Stimulated activated CD4-positive, alpha-beta T cell treated with anti-CD3 and anti-CD28 coated beads, Interleukin-12 subunit alpha, Interleukin-12 subunit beta, amount 100 ng/mL, for 24 hours (primary cell): ENCODE measurements around the gene ZDHHC16.
"Not testable (repeated sequence)": the region's sequence is repeated elsewhere in the genome, so short reads cannot be mapped to it uniquely, and the experiment has no call there.

Source experiments
- DNase-seq, 2 experiments: peaks; one replicate each; pipeline ENCODE4 v3.0.0-alpha.2; 2020; ENCODE audit warnings: low read depth in 2 of 2

Gene ZDHHC16

DNA sequence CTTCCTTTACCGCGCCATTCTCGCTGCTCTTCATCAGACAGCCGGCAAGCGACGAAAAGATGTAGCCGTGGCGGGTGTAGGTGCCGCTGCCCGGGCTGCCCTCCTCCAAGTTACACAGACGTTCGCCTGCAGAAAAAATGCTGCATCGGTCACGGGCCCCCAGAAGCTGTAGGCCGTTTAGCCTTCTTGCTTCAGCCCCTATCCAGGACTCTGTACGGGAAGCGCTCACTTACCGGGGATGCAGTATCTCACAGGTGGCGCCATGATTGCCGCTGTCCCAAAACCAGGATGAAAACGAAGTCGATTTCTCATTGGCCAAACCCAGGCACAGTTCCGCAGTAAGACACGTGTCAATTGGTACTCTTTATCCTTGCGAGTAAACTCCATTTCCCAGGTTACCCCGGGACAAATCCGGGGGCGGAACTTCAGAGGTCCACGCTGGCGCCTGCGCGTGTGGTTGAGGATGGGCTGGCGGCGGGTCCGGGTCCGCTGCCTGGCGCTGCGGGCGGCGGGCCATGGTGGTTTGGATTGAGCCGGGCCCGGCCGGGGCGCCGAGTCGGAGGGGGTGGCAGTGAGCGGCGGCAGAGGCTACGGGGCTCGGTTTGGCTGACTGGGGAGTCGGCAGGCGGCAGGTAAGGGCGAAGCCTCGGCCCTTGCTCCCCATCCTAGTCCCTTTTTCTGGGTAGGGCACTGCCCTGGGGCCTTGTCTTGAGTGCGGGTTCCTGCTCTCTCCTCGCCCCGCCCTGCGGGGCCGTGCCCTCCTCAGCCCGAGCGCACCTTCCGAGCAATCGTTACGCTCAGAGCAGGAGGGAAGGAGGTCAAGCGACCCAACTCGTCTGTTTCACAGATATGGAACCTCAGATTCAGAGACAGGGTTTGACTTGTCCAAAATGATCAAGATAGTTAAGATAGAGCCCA is at the start of gene ZDHHC16, which contains the start of gene EXOSC1:
ZDHHC16 (plus strand) TSS at position 454 of the 918 bp plus-strand sequence. CDS start 5,501 bp downstream, outside the sequence.
EXOSC1 (minus strand) TSS at position 285 of the 918 bp plus-strand sequence; CDS start at position 264, 21 bp downstream.
- peak; percentile 80 to 92 for DNase-seq

DNA sequence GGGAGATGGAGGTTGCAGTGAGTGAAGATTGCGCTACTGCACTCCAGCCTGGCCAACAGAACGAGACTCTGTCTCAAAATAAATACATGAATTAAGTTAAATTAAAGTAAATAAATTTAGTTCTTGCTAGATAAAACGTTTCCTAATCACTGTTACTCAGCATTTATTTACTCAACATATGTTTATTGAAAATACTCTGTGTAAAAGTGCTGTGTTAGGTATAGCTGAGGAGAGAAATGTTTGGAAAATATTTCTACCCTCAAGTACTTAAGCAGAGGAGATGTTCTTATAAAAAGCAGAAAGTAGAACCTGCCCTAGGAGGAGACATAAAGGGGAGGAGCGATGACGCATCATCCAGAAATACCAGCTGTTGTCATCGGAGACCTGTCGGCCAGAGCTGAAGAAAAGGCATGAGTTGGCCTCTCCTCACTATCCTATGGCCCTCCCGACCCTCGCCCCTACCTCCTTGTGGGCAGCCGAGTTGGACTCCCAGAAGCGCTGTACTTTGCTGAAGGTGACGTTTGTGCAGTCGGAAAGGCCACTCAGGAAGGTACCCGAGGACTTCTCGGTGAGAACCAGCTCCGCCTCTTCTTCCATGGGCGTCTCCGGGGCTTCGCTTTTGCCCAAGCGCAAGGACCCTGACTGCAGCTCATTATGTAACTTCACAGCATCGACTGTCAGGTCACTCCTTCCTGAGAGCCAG is 46.0 kb upstream of the ZDHHC16 start:
- DNase-seq: no peak

GRCh38 chr10:97400665-97401454 is 45.1 kb upstream of the ZDHHC16 start, which contains the start of gene RRP12:
TSS of gene RRP12 (minus strand) at chr10:97401340. CDS start at chr10:97401231, 109 bp downstream.
- peak; percentile 67 to 69 for DNase-seq

- DNase-seq: no peak
Observed at GRCh38 chr10:97401455-97401919, 44.5 kb upstream of the ZDHHC16 start.

DNA sequence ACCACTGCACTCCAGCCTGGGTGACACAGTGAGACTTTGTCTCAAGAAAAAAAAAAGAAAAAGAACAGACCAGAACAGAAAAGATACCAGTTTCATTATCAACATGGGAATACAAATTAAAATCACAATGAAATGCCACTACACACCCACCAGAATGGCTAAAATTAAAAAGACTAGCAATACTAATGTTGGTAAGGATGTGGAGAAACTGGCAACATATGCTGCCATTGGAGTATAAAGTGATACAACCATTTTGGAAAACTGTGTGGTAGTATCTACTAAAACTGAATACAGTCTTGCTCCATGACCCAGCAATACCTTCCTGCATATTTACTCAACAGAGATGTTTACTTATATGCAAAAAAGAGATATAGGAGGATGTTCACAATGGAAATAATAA is 41.9 kb upstream of the ZDHHC16 start:
- DNase-seq: no peak

GRCh38 chr10:97406064-97406463 is 39.9 kb upstream of the ZDHHC16 start:
- DNase-seq: no peak

DNA sequence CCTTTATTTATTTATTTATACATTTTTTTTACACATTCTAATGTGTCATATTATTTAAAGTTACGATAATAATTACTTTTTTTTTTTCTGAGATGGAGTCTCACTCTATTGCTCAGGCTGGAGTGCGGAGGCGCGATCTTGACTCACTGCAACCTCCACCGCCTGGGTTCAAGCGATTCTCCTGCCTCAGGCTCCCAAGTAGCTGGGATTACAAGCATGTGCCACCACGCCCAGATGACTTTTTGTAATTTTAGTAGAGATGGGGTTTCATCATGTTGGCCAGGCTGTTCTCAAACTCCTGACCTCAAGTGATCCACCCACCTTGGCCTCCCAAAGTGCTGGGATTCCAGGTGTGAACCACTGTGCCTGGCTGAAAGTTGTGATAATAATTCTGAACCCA is 39.5 kb upstream of the ZDHHC16 start:
- DNase-seq: not testable (repeated sequence)

DNA sequence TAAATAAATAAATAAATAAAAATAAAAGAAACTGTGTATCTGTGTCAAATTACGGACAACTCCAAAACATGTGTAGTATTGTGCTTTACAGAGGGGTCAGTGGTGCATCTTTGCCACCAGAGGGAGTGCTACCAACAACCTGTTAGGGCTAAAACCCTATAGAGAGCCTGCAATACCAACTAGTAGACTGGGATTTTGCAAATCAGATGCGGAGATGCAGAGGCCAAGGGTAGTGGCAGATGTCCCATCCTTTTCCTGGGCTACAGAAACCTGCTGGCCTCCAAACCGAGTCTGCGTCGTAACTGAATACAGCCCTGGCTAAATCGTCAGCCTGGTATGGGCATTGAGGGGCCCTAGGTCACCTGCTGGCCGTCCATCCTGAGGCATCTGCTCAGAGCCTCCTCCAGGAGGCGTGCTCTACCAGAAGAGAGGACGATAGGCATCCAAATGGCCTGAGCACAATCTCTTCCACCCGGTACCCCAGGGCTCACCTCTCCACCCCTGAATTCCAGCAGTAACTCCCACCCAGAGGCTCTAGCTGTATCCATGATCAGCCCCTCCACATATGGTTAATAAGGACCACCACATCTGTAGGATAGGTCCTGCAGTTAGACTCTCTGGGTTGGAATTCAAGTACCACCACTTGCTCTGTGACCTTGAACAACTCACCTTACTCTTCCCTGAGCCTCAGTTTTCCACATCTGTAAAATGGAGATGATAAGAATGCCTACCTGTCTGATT is 38.6 kb upstream of the ZDHHC16 start:
- no peak for DNase-seq

- DNase-seq: no peak
Observed at GRCh38 chr10:97407952-97408248, 38.1 kb upstream of the ZDHHC16 start.

DNA sequence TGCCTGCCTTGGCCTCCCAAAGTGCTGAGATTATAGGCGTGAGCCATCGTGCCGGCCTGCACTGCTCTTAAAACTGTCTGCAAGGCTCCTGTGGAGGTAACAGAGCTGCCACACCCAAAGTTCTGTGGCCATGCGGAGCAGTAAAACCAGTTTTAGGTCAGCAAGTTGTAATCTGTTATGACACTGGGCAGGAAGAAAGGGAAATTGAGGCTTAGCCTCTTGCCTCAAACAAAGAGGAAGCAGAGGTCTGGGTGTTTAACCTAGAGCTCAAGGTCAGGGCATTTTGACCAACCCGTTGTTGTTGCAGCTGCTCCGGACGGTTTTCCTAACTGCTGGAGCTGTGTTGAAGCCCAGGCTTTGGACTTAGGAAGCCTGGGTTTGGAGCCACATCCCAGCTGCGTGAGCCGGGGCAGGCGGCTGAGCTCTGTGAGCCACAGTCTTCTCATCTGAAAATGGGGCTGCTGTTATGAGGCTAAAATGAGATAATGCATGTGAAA is 37.4 kb upstream of the ZDHHC16 start:
- no peak for DNase-seq

DNA sequence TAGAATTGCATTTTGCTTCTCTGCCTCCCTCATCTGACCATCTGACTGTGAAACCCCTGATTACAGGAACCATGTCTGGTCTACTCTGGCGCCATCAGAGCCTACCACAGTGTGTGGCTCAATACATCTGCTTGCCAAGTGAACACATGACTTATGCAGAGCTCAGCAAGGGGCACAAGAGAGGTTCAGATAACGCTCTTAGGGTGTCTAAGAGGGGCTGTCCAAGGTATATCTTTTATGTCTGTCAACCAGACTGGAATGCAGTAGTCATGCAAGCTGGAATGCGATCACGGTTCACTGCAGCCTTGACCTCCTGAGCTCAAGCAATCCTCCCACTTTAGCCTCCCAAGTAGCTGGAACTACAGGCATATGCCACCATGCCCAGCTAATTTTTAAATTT is 34.6 kb upstream of the ZDHHC16 start:
- no peak for DNase-seq

DNA sequence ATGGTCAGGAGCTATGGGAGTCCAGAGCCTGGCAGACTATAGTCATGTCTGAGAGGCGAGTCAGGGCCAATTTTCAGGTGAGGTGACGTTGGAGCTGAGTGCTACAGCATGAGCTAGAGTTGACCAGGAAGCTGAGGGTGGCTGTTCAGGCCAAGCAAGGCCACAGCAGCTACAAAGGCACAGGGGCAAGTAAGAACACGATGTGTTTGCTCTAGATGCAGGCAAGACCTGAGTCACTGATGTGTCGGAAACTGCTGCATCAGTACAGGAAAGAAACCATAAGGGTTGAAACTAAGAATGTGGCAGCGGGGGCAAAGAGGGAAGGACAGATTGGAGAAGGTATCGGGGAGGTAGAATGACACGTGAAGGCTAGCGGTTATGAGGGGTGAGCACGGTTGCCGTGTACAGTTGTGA is 33.1 kb upstream of the ZDHHC16 start:
- peak in 1 of 2 experiments; percentile 68 for DNase-seq

- no peak for DNase-seq
Observed at GRCh38 chr10:97416565-97416964, 29.4 kb upstream of the ZDHHC16 start.

GRCh38 chr10:97423757-97424098 is 22.2 kb upstream of the ZDHHC16 start:
- not testable (repeated sequence) for DNase-seq

DNA sequence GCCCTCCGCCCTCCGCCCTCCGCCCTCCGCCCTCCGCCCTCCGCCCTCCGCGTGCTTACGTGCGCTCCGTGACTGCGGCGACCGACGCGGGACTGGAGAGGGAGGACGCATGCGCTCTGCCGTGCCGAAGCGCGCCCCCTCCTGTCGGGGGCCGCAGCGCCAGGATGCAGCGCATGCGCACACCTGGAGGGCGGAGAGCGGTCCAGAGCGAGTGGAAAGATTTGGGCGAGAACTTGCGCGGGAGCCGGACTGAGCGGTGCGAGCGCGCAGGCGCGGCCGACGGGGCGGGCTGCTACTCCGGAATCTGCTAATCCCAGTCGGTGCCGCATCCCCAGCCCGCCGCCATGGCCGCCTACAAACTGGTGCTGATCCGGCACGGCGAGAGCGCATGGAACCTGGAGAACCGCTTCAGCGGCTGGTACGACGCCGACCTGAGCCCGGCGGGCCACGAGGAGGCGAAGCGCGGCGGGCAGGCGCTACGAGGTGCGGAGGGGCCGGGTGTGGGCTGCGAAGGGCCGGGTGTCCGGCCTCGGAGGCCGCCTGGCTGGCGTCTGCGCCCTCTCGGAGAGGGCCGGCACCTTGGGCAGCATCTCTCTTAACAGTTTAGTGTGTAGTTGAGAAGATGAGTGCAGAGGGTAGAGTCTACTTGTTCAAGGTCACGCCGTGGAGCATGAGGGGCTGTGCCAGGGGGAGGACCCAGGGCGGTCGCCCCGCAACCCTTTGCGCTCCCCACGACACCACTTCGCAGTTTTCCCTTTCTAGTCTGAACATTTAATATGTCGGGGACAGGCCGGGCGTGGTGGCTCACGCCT is 19.8 kb upstream of the ZDHHC16 start, which contains the start of gene PGAM1:
PGAM1 (plus strand) TSS at position 228 of the 812 bp plus-strand sequence; CDS start at position 345, 117 bp downstream.
- peak; percentile 88 to 93 for DNase-seq

DNA sequence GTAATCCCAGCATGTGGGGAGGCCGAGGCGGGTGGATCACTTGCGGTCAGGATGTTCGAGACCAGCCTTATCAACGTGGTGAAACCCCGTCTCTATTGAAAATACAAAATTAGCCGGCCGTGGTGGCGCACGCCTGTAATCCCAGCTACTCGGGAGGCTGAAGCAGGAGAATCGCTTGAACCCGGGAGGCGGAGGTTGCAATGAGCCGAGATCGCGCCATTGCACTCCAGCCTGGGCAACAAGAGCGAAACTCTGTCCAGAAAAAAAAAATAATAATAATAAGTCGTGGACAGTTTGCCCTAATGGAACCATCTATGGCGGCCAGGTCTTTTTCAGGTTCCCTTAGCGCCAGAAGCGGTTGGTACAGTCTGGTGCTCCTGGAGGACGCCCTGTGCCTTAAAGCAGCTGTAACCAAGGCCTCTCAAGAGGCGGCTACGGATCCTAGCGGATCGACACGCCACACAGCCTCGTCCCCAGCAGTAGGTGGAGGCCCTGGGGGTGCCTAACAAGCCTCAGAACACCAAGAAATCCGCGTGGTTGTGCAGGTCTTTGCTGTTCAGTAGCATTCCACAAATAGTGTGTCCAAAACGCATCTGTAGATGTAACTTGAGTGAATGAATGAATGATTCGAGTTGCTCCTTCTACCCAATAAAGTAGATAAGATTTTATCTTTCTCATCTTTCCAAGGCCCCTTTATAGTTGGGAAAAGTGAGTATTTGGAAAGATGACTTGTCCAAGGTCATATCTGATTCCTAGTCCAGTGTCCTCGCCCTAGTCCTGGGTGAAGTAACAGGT is 19.0 kb upstream of the ZDHHC16 start:
- no peak for DNase-seq

- no peak for DNase-seq
Observed at GRCh38 chr10:97427571-97428179, 18.3 kb upstream of the ZDHHC16 start.

DNA sequence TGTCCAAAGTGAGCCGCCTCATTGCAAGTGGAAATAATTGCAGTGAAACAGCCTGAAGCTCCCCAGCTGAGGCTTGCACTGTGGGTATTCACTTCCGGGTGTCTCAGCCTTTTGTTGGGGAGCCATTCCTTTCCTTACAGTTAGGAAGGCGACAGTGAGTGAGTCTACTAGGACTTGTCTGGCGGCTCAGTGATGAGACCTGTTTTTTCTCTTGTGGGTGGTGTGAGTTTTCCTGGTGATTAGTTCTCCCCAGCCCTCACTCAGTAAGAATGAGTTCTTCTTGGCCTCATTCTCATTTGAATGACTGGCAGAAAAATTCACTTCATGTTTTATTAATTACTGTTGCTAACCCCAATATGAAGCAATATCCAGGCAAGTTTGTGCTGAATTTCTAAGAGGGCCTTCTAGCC is 17.4 kb upstream of the ZDHHC16 start:
- DNase-seq: no peak

- DNase-seq: no peak
Observed at GRCh38 chr10:97434055-97434454, 11.9 kb upstream of the ZDHHC16 start.
